Nephron (organoid): Measurements from ENCODE around the gene GDPD4.
A peak's percentile ranks its signal among the peaks of the same experiment; 100 is the strongest.

Source experiments
- H3K27ac Mint-ChIP-seq, 3 experiments: 2 replicates each; pipeline ENCODE4 v1.8.0; 2020; ENCODE audit warnings: mixed read lengths in 3 of 3, mild to moderate bottlenecking in 2 of 3, moderate library complexity in 1 of 3
- H3K27me3 Mint-ChIP-seq: 2 replicates; pipeline ENCODE4 v1.8.0; 2021; ENCODE audit warnings: low read depth, mild to moderate bottlenecking, moderate library complexity, mixed read lengths
- H3K36me3 Mint-ChIP-seq: 2 replicates; pipeline ENCODE4 v1.8.0; 2020; ENCODE audit warnings: low read depth, mixed read lengths
- H3K4me1 Mint-ChIP-seq: 2 replicates; pipeline ENCODE4 v1.8.0; 2020; ENCODE audit warnings: mixed read lengths
- H3K4me3 Mint-ChIP-seq, 3 experiments: 2 replicates each; pipeline ENCODE4 v1.8.0; 2020; ENCODE audit warnings: mild to moderate bottlenecking in 3 of 3, mixed read lengths in 3 of 3, moderate library complexity in 2 of 3
- H3K9me3 Mint-ChIP-seq: 2 replicates; pipeline ENCODE4 v1.8.0; 2020; ENCODE audit warnings: mixed read lengths
- TF ChIP-seq, protein P1 (sequence below), 3 experiments: fragments of 200-600 bp; sonication (generic); IDR thresholded peaks; one replicate each; pipeline ENCODE4 v1.5.0; 2021; ENCODE audit warnings: antibody characterized with exemption in 3 of 3; ENCODE audit not compliant: unreplicated experiment in 3 of 3

The GDPD4 gene

DNA sequence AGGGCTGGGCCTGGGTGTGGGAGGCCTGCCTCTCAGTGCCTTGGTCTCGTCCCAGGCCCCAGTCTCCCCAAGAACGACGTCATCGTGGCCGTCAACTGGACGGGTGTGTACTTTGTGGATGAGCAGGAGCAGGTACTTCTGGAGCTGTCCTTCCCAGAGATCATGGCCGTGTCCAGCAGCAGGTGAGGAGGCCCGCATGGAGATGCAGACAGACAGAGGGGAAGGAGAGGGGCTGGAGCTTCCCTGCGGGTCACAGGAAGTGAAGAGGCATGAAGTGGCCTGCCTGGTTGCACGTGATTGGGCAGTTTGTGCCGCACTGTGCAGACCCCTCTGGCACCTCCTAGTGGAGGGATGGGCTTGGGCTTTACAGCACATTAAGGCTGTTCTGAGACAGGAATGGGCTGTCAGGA is 103.0 kb downstream of the GDPD4 start:
- peaks cover 10% of the 10 kb centered on the region for H3K4me1 Mint-ChIP-seq
- H3K9me3 Mint-ChIP-seq: no peaks in the 10 kb centered on the region
- TF ChIP-seq, protein P1, sequence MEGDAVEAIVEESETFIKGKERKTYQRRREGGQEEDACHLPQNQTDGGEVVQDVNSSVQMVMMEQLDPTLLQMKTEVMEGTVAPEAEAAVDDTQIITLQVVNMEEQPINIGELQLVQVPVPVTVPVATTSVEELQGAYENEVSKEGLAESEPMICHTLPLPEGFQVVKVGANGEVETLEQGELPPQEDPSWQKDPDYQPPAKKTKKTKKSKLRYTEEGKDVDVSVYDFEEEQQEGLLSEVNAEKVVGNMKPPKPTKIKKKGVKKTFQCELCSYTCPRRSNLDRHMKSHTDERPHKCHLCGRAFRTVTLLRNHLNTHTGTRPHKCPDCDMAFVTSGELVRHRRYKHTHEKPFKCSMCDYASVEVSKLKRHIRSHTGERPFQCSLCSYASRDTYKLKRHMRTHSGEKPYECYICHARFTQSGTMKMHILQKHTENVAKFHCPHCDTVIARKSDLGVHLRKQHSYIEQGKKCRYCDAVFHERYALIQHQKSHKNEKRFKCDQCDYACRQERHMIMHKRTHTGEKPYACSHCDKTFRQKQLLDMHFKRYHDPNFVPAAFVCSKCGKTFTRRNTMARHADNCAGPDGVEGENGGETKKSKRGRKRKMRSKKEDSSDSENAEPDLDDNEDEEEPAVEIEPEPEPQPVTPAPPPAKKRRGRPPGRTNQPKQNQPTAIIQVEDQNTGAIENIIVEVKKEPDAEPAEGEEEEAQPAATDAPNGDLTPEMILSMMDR (IDR thresholded peaks at IDR 0.05; ENCODE audit: unreplicated experiment in 3 of 3): peak in 1 of 3 experiments; percentile 14
- no peak overlapping the region for H3K4me3 Mint-ChIP-seq
- no peak overlapping the region for H3K27ac Mint-ChIP-seq
- H3K27me3 Mint-ChIP-seq: peaks cover 2% of the 10 kb centered on the region
- H3K36me3 Mint-ChIP-seq: no peaks in the 10 kb centered on the region

DNA sequence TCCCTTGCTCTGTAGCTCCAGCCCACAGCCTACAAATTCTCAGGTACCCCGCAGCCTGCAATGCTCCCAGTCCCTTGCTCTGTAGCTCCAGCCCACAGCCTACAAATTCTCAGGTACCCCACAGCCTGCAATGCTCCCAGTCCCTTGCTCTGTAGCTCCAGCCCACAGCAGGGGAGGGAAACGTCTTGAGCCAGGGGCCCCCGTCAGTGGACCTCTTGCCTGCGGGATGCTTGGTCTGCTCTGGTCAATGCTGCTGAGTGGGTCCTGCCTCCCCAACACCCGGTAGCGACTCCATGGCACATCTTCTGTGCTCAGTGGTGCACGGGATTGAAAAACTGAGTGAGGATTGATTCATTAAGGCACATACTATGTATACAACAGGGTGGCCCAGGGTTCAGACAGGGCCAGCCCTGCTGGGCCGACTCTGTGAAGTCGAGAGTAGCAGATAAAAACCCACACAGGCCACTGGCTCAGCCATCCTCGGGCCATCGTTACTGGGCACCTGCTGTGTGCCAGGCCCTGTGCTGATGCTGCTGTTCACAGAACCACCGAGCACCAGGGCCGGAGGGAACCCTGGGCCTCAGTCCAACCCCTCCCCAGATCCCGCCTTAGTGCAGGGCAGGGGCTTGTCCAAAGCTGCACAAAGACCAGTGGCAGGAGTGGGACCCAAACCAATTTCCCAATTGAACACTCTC is 103.7 kb downstream of the GDPD4 start:
- peaks cover 10% of the 10 kb centered on the region for H3K4me1 Mint-ChIP-seq
- no peaks in the 10 kb centered on the region for H3K36me3 Mint-ChIP-seq
- TF ChIP-seq, protein P1 (IDR thresholded peaks at IDR 0.05; ENCODE audit: unreplicated experiment in 3 of 3): no peak
- no peaks in the 10 kb centered on the region for H3K9me3 Mint-ChIP-seq
- H3K4me3 Mint-ChIP-seq: no peak overlapping the region
- no peak overlapping the region for H3K27ac Mint-ChIP-seq
- H3K27me3 Mint-ChIP-seq: no peaks in the 10 kb centered on the region

DNA sequence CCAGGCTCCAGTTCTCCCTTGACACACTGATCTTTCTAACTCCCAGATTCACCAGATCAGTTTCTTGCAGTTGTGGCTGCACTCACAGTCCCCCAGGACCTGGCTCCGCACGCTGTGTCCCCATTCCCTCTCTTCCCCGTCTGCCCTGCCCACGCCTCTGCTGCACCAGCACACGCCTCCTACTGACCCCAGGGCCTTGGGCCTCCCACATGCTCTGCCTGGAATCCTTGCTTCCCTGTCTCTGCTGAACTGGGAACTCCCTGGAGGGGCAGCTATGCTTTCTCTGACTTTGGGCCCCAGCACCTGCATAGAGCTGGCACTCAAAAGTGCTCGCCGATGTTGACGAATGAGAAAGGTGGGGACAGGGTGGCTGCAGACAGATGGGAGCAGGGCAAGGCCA is 104.5 kb downstream of the GDPD4 start:
- Mint-ChIP-seq H3K4me1 (peaks cover 10% of the 10 kb centered on the region), H3K27me3 (no peaks in the 10 kb centered on the region), H3K36me3 (no peaks in the 10 kb centered on the region), H3K9me3 (no peaks in the 10 kb centered on the region), H3K27ac (no peak overlapping the region), H3K4me3 (no peak overlapping the region)
- TF ChIP-seq, protein P1 (IDR thresholded peaks at IDR 0.05; ENCODE audit: unreplicated experiment in 3 of 3): no peak

DNA sequence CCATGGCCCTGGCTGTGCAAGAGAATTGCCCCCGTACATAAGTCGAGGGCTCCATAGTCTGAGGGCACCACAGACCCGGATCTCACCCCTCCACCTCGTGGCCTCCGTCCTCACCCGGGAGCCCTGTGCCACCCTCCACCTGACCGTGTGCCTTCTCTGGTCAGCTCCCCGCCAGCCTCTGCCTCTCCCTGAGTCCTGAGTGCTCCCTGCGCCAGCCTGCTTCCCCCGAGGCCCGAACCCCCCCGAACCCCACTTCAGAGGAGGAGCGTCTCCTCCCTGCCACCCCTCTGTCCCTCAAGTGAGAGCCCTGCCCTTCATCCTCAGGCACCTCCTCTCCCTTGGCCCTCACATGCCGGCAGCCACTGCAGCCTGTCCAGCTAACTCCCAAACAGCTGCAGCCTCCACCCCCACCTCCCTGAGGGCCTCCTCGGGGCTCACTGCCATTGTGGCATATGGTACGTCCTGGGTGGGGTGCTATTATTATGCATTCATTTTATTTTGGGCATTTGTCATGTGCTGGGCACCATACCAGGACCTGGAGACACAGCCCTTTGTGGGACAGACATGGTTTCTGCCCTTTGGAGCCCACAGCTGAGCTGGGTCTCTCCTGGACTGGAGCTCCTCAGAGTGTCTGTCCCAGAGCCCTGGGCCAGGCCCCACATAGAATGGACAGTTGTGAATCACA is 106.3 kb downstream of the GDPD4 start:
- Mint-ChIP-seq H3K4me3 (no peak overlapping the region), H3K27ac (no peak overlapping the region), H3K9me3 (no peaks in the 10 kb centered on the region), H3K36me3 (no peaks in the 10 kb centered on the region), H3K27me3 (no peaks in the 10 kb centered on the region), H3K4me1 (peaks cover 10% of the 10 kb centered on the region)
- TF ChIP-seq, protein P1 (IDR thresholded peaks at IDR 0.05; ENCODE audit: unreplicated experiment in 3 of 3): no peak

DNA sequence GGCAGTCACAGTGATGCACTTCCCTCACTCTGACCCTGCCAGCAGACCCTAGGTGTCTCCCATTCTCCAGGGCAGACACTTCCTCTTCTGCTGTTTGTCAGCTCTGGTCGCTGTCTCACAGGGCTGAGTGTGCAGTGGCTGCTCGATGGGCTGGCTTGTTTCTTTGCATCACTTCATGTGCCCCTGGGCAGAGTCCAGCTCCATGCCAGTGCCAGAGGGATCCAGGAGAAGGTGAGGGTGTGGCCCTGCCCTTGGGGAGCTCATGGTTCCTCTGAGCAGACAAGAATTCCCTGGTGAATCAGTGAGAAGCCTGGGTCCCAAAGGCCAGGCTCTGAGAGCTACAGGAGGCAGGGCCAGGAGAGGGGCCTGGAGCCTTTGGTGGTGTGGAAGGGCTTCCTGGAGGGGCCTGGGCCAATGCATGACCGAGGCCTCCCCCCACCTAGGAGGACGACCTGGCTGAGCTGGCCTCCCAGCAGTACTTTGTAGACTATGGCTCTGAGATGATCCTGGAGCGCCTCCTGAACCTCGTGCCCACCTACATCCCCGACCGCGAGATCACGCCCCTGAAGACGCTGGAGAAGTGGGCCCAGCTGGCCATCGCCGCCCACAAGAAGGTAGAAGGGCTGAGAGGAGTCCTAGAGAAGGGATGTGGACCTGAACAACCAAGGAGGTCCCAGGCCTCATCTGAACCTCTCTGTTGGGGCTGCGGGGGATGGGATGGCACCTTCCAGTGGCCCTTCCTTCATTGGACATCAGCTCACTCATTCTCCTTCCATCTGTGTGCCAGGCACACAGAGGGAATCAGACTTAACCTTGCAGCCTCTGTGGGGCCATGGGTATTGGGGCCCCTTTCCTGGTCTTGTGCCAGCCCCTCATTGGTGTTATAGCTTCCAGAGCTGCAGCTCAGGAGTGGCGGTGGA is 107.3 kb downstream of the GDPD4 start:
- Mint-ChIP-seq H3K4me1 (peaks cover 10% of the 10 kb centered on the region), H3K4me3 (no peak overlapping the region), H3K27me3 (no peaks in the 10 kb centered on the region), H3K27ac (no peak overlapping the region), H3K9me3 (no peaks in the 10 kb centered on the region), H3K36me3 (no peaks in the 10 kb centered on the region)
- TF ChIP-seq, protein P1 (IDR thresholded peaks at IDR 0.05; ENCODE audit: unreplicated experiment in 3 of 3): no peak
